Measurements from ENCODE around the gene HECTD2.

DNA sequence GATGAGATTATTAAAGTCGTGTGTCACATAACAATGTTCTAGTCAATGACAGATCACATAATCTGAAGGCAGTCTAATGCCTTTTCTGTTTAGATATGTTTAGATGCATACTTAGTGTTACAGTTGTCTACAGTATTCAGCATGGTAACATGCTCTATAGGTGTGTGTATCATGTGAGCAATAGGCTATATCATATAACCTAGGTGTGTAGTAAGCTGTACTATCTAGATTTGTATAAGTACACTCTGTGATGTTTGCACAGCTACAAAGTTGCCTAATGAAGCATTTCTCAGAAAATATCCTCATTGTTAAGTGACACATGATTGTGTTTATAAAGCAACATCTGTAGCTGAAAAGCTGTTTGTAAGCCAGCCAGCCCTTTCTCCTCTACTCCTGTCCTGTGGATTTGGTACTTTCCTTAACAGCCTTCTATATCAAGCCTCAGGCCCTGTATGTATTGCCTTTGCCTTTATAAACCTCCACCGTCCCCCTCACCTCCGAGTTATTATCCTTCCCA is 6.3 kb downstream of the HECTD2 start:
- TF ChIP-seq, protein P1, sequence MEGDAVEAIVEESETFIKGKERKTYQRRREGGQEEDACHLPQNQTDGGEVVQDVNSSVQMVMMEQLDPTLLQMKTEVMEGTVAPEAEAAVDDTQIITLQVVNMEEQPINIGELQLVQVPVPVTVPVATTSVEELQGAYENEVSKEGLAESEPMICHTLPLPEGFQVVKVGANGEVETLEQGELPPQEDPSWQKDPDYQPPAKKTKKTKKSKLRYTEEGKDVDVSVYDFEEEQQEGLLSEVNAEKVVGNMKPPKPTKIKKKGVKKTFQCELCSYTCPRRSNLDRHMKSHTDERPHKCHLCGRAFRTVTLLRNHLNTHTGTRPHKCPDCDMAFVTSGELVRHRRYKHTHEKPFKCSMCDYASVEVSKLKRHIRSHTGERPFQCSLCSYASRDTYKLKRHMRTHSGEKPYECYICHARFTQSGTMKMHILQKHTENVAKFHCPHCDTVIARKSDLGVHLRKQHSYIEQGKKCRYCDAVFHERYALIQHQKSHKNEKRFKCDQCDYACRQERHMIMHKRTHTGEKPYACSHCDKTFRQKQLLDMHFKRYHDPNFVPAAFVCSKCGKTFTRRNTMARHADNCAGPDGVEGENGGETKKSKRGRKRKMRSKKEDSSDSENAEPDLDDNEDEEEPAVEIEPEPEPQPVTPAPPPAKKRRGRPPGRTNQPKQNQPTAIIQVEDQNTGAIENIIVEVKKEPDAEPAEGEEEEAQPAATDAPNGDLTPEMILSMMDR (IDR thresholded peaks at IDR 0.05): no peak
- TF ChIP-seq POLR2A (IDR thresholded peaks at IDR 0.05) (no peak), EP300 (IDR thresholded peaks at IDR 0.05) (no peak)
